ENCODE measurements around the gene SCAF8. TPM values are rescaled to one million over a fixed set of nuclear protein-coding genes. Genes with fewer than 3 reads are reported as not detected.

The SCAF8 gene
- total RNA-seq, 1 donor from 2014 or later: 39.4 TPM

DNA sequence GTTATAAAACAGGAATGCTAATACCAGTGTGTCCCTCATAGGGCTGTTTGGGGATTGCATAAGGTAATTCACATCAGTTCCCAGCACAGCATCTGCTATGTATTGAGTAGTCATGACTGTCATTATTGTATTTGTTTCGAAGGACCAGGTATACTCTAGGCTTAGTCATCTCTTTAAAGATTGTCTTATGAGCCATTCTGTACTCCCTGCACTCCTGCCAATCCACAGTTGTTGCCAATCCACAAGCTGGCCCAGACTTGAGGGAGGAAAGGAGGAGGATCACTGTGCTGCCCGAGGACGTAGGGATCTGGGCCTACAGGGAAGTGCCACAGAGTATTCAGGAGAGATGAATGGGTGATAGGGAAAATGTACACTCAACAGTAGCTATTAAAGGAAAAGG, 148.9 kb downstream of the SCAF8 start:
- Histone ChIP-seq H3K27ac (no peak overlapping the region), H3K9me3 (no peaks in the 10 kb centered on the region), H3K4me1 (no peaks in the 10 kb centered on the region), H3K4me3 (no peak overlapping the region), H3K27me3 (ENCODE audit: low read depth) (no peaks in the 10 kb centered on the region), H3K36me3 (no peaks in the 10 kb centered on the region)
- DNase-seq (no peak), ATAC-seq (no peak)
- intact Hi-C loops (cut with DNase I): no loop called here
- TF ChIP-seq, protein P1, sequence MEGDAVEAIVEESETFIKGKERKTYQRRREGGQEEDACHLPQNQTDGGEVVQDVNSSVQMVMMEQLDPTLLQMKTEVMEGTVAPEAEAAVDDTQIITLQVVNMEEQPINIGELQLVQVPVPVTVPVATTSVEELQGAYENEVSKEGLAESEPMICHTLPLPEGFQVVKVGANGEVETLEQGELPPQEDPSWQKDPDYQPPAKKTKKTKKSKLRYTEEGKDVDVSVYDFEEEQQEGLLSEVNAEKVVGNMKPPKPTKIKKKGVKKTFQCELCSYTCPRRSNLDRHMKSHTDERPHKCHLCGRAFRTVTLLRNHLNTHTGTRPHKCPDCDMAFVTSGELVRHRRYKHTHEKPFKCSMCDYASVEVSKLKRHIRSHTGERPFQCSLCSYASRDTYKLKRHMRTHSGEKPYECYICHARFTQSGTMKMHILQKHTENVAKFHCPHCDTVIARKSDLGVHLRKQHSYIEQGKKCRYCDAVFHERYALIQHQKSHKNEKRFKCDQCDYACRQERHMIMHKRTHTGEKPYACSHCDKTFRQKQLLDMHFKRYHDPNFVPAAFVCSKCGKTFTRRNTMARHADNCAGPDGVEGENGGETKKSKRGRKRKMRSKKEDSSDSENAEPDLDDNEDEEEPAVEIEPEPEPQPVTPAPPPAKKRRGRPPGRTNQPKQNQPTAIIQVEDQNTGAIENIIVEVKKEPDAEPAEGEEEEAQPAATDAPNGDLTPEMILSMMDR (IDR thresholded peaks at IDR 0.05): no peak

Small RNA genes within 50 kb of the gene (microRNA-seq; reads per million reads assigned to microRNA genes)
- gene MIR1273C (ENCODE audit: borderline number of aligned reads): not detected

Other genes starting within 250 kb of the SCAF8 start
- gene CNKSR3, start 222.7 kb upstream of the SCAF8 start, total RNA-seq: 9.5 TPM

All from lower lobe of right lung (tissue), 2 donors.